Gastrocnemius medialis (tissue), 4 donors: ENCODE results near the gene BIK.

ENCODE experiments used
- CTCF ChIP-seq, 5 experiments: fragments of 450-650 bp in 3 of 5; fragments of 200-600 bp in 2 of 5; sonication (generic) in 2 of 5; IDR thresholded peaks in 4 of 5; conservative IDR thresholded peaks in 1 of 5; 1 replicate in 4 of 5; 2 replicates in 1 of 5; pipeline ENCODE4 v1.5.1; 2016 to 2019; ENCODE audit warnings: antibody characterized with exemption in 5 of 5, mild to moderate bottlenecking in 3 of 5, moderate library complexity in 3 of 5
- POLR2A ChIP-seq, 2 donors: fragments of 450-650 bp; IDR thresholded peaks; one replicate each; pipeline ENCODE4 v1.6.1; 2017; ENCODE audit warnings: antibody characterized with exemption in 2 of 2, mild to moderate bottlenecking in 2 of 2, moderate library complexity in 2 of 2

- TF ChIP-seq CTCF (IDR thresholded peaks at IDR 0.05 in 4 of 5, conservative IDR thresholded peaks at IDR 0.05 in 1 of 5), result no peak
- no peak for TF ChIP-seq POLR2A (IDR thresholded peaks at IDR 0.05)
These were observed 1.0 kb upstream of the BIK start for GRCh38 chr22:43109511-43109910.
